ENCODE data around the gene ARHGAP42. TPM values are rescaled to one million over a fixed set of nuclear protein-coding genes. Genes with fewer than 3 reads are reported as not detected.

Gene ARHGAP42
- total RNA-seq, 1 donor from 2014 or later: 19.1 TPM

GRCh38 chr11:100785148-100785983 is 98.3 kb downstream of the ARHGAP42 start:
- no peak overlapping the region for H3K4me3 Mint-ChIP-seq (ENCODE audit: unreplicated experiment)
- peaks cover 2% of the 10 kb centered on the region for H3K4me1 Mint-ChIP-seq (ENCODE audit: unreplicated experiment)
- H3K36me3 Mint-ChIP-seq (ENCODE audit: low read depth, unreplicated experiment): peaks cover 4% of the 10 kb centered on the region
- no peaks in the 10 kb centered on the region for H3K9me3 Mint-ChIP-seq (ENCODE audit: unreplicated experiment)
- DNase-seq (ENCODE audit: low spot score): no peak
- TF ChIP-seq, protein P1, sequence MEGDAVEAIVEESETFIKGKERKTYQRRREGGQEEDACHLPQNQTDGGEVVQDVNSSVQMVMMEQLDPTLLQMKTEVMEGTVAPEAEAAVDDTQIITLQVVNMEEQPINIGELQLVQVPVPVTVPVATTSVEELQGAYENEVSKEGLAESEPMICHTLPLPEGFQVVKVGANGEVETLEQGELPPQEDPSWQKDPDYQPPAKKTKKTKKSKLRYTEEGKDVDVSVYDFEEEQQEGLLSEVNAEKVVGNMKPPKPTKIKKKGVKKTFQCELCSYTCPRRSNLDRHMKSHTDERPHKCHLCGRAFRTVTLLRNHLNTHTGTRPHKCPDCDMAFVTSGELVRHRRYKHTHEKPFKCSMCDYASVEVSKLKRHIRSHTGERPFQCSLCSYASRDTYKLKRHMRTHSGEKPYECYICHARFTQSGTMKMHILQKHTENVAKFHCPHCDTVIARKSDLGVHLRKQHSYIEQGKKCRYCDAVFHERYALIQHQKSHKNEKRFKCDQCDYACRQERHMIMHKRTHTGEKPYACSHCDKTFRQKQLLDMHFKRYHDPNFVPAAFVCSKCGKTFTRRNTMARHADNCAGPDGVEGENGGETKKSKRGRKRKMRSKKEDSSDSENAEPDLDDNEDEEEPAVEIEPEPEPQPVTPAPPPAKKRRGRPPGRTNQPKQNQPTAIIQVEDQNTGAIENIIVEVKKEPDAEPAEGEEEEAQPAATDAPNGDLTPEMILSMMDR (IDR thresholded peaks at IDR 0.05; ENCODE audit: unreplicated experiment): no peak
- H3K27me3 Mint-ChIP-seq (ENCODE audit: unreplicated experiment): no peaks in the 10 kb centered on the region
- no peak overlapping the region for H3K27ac Mint-ChIP-seq (ENCODE audit: unreplicated experiment)

- Mint-ChIP-seq H3K4me1 (ENCODE audit: unreplicated experiment) (peaks cover 2% of the 10 kb centered on the region), H3K27ac (ENCODE audit: unreplicated experiment) (peak overlapping the region; percentile 6), H3K27me3 (ENCODE audit: unreplicated experiment) (no peaks in the 10 kb centered on the region), H3K9me3 (ENCODE audit: unreplicated experiment) (no peaks in the 10 kb centered on the region), H3K36me3 (ENCODE audit: low read depth, unreplicated experiment) (peaks cover 4% of the 10 kb centered on the region), H3K4me3 (ENCODE audit: unreplicated experiment) (no peak overlapping the region)
- TF ChIP-seq, protein P1 (IDR thresholded peaks at IDR 0.05; ENCODE audit: unreplicated experiment): no peak
- no peak for DNase-seq (ENCODE audit: low spot score)
These were observed 101.6 kb downstream of the ARHGAP42 start for GRCh38 chr11:100788561-100789295.

GRCh38 chr11:100789500-100789899 is 102.4 kb downstream of the ARHGAP42 start:
- Mint-ChIP-seq H3K27ac (ENCODE audit: unreplicated experiment) (no peak overlapping the region), H3K27me3 (ENCODE audit: unreplicated experiment) (no peaks in the 10 kb centered on the region), H3K36me3 (ENCODE audit: low read depth, unreplicated experiment) (peaks cover 4% of the 10 kb centered on the region), H3K9me3 (ENCODE audit: unreplicated experiment) (no peaks in the 10 kb centered on the region), H3K4me1 (ENCODE audit: unreplicated experiment) (peaks cover 2% of the 10 kb centered on the region), H3K4me3 (ENCODE audit: unreplicated experiment) (no peak overlapping the region)
- TF ChIP-seq, protein P1 (IDR thresholded peaks at IDR 0.05; ENCODE audit: unreplicated experiment): no peak
- no peak for DNase-seq (ENCODE audit: low spot score)

GRCh38 chr11:100790073-100790472 is 103.0 kb downstream of the ARHGAP42 start:
- Mint-ChIP-seq H3K27me3 (ENCODE audit: unreplicated experiment) (no peaks in the 10 kb centered on the region), H3K4me3 (ENCODE audit: unreplicated experiment) (no peak overlapping the region), H3K9me3 (ENCODE audit: unreplicated experiment) (no peaks in the 10 kb centered on the region), H3K4me1 (ENCODE audit: unreplicated experiment) (peaks cover 2% of the 10 kb centered on the region), H3K27ac (ENCODE audit: unreplicated experiment) (no peak overlapping the region), H3K36me3 (ENCODE audit: low read depth, unreplicated experiment) (peaks cover 4% of the 10 kb centered on the region)
- TF ChIP-seq, protein P1 (IDR thresholded peaks at IDR 0.05; ENCODE audit: unreplicated experiment): no peak
- DNase-seq (ENCODE audit: low spot score): no peak

GRCh38 chr11:100791103-100791502 is 104.0 kb downstream of the ARHGAP42 start:
- Mint-ChIP-seq H3K27me3 (ENCODE audit: unreplicated experiment) (no peaks in the 10 kb centered on the region), H3K9me3 (ENCODE audit: unreplicated experiment) (no peaks in the 10 kb centered on the region), H3K36me3 (ENCODE audit: low read depth, unreplicated experiment) (peaks cover 4% of the 10 kb centered on the region), H3K4me1 (ENCODE audit: unreplicated experiment) (peaks cover 7% of the 10 kb centered on the region), H3K4me3 (ENCODE audit: unreplicated experiment) (no peak overlapping the region), H3K27ac (ENCODE audit: unreplicated experiment) (no peak overlapping the region)
- no peak for DNase-seq (ENCODE audit: low spot score)
- TF ChIP-seq, protein P1 (IDR thresholded peaks at IDR 0.05; ENCODE audit: unreplicated experiment): no peak

Measured in endothelial cell (in vitro differentiated cells).